NCI-H69 (cell line): Measurements from ENCODE around the gene TEX54.

Experiments
- DNase-seq: peaks from one replicate; lab custom pipeline; 2025; lab: John Stamatoyannopoulos, UW

The TEX54 gene

GRCh38 chr11:62787005-62787759, 45.5 kb downstream of the TEX54 start, which contains the start of gene TMEM179B:
TSS of gene TMEM179B (plus strand) at chr11:62787402. CDS start at chr11:62787432, 30 bp downstream.
- peak; percentile 99 for DNase-seq

DNA sequence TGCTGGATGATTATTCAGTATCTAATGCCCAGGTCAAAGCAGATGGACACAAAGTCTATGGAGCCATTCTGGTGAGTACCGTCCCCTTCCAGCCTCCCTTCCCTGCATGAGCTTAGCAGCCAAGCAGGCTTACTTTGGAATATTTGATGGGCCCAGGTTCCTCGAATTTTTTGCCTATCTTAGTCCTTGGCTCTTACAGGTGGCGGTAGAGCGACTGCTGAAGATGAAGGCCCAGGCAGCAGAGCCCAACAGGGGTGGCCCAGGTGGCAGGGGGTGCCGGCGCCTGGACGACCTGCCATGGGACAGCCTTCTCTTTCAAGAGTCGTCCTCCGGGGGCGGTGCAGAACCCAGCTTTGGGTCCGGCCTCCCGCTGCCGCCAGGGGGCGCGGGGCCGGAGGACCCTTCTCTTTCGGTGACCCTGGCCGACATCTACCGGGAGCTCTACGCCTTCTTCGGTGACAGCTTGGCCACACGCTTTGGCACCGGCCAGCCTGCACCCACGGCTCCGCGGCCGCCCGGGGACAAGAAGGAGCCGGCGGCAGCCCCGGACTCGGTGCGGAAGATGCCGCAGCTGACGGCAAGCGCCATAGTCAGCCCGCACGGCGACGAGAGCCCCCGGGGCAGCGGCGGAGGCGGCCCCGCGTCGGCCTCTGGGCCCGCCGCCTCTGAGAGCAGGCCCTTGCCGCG, 46.2 kb downstream of the TEX54 start:
- peak; percentile 90 for DNase-seq

DNA sequence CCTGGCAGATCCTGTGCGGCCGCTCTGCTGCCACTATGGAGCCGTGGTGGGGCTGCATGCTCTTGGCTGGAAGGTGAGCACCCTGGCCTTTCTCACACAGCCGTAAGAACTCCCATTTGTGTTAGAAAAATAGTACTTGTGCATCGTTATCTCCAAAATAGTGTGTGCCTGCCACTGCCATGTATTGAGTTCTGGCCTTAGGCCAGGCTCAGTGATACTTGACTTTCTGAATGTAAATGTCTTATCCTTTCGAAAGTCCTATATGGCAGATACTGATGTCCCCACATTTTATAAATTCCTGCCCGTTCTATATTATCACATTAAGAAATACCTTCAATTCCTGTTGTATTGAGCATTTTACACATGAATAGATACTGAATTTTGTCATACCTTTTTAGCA, 49.9 kb downstream of the TEX54 start:
- no peak for DNase-seq
